ENCODE measurements around the gene P2RY6.

Gene P2RY6

DNA sequence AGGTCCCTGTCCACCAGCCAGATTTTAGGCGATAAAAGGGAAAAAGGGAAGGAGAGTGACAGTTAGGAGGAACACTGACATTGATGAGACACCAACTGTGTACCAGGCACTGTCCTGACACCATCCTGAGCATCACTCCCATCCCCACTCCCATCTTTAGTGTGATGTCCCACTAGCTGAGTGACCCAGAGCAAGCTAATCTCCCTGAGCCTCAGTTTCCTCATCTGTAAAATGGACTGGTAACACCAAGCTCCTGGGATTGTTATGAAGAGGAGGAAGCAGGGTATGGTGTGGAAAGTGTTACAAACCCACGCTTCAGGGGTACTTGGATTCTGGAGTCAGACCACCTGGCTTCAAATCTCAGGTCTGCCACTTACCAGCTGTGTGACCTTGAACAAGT, 8.5 kb upstream of the P2RY6 start:
- TF ChIP-seq POLR2A (IDR thresholded peaks at IDR 0.05; ENCODE audit: extremely low read depth, insufficient read length): no peak
- TF ChIP-seq MAX (IDR thresholded peaks at IDR 0.05; ENCODE audit: low read depth, low read length): no peak
- no peak for TF ChIP-seq MYC (IDR thresholded peaks at IDR 0.05; ENCODE audit: low read depth, low read length)
- TF ChIP-seq, protein P1, sequence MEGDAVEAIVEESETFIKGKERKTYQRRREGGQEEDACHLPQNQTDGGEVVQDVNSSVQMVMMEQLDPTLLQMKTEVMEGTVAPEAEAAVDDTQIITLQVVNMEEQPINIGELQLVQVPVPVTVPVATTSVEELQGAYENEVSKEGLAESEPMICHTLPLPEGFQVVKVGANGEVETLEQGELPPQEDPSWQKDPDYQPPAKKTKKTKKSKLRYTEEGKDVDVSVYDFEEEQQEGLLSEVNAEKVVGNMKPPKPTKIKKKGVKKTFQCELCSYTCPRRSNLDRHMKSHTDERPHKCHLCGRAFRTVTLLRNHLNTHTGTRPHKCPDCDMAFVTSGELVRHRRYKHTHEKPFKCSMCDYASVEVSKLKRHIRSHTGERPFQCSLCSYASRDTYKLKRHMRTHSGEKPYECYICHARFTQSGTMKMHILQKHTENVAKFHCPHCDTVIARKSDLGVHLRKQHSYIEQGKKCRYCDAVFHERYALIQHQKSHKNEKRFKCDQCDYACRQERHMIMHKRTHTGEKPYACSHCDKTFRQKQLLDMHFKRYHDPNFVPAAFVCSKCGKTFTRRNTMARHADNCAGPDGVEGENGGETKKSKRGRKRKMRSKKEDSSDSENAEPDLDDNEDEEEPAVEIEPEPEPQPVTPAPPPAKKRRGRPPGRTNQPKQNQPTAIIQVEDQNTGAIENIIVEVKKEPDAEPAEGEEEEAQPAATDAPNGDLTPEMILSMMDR (IDR thresholded peaks at IDR 0.05; ENCODE audit: low read depth, low read length): no peak
- no peak for DNase-seq (ENCODE audit: low read depth)
- H3K4me3 ChIP-seq (ENCODE audit: low read depth, low read length): no peak overlapping the region

- DNase-seq (ENCODE audit: low read depth): no peak
- no peak overlapping the region for H3K4me3 ChIP-seq (ENCODE audit: low read depth, low read length)
- no peak for TF ChIP-seq MAX (IDR thresholded peaks at IDR 0.05; ENCODE audit: low read depth, low read length)
- TF ChIP-seq, protein P1 (IDR thresholded peaks at IDR 0.05; ENCODE audit: low read depth, low read length): no peak
- TF ChIP-seq POLR2A (IDR thresholded peaks at IDR 0.05; ENCODE audit: extremely low read depth, insufficient read length): no peak
- no peak for TF ChIP-seq MYC (IDR thresholded peaks at IDR 0.05; ENCODE audit: low read depth, low read length)
These were observed 6.8 kb upstream of the P2RY6 start for GRCh38 chr11:73265278-73265810.

- TF ChIP-seq MYC (IDR thresholded peaks at IDR 0.05; ENCODE audit: low read depth, low read length) (no peak), POLR2A (IDR thresholded peaks at IDR 0.05; ENCODE audit: extremely low read depth, insufficient read length) (no peak), MAX (IDR thresholded peaks at IDR 0.05; ENCODE audit: low read depth, low read length) (no peak)
- TF ChIP-seq, protein P1 (IDR thresholded peaks at IDR 0.05; ENCODE audit: low read depth, low read length): no peak
- DNase-seq (ENCODE audit: low read depth): no peak
- no peak overlapping the region for H3K4me3 ChIP-seq (ENCODE audit: low read depth, low read length)
These were observed 6.1 kb upstream of the P2RY6 start for GRCh38 chr11:73265853-73266645.

GRCh38 chr11:73266646-73267020, 5.5 kb upstream of the P2RY6 start:
- no peak for DNase-seq (ENCODE audit: low read depth)
- no peak for TF ChIP-seq MAX (IDR thresholded peaks at IDR 0.05; ENCODE audit: low read depth, low read length)
- TF ChIP-seq MYC (IDR thresholded peaks at IDR 0.05; ENCODE audit: low read depth, low read length): no peak
- TF ChIP-seq, protein P1 (IDR thresholded peaks at IDR 0.05; ENCODE audit: low read depth, low read length): no peak
- TF ChIP-seq POLR2A (IDR thresholded peaks at IDR 0.05; ENCODE audit: extremely low read depth, insufficient read length): no peak
- H3K4me3 ChIP-seq (ENCODE audit: low read depth, low read length): no peak overlapping the region

GRCh38 chr11:73267122-73267846, 4.9 kb upstream of the P2RY6 start:
- TF ChIP-seq, protein P1 (IDR thresholded peaks at IDR 0.05; ENCODE audit: low read depth, low read length): no peak
- TF ChIP-seq POLR2A (IDR thresholded peaks at IDR 0.05; ENCODE audit: extremely low read depth, insufficient read length): no peak
- no peak for TF ChIP-seq MAX (IDR thresholded peaks at IDR 0.05; ENCODE audit: low read depth, low read length)
- no peak for TF ChIP-seq MYC (IDR thresholded peaks at IDR 0.05; ENCODE audit: low read depth, low read length)

More at GRCh38 chr11:73267122-73267846, 4.9 kb upstream of the P2RY6 start:
- H3K4me3 ChIP-seq (ENCODE audit: low read depth, low read length): no peak overlapping the region
- DNase-seq (ENCODE audit: low read depth): no peak
